GM12865 (cell line): ENCODE results near the gene SULT2A1.
A peak's percentile ranks its signal among the peaks of the same experiment; 100 is the strongest.
"Not testable (repeated sequence)": the region's sequence is repeated elsewhere in the genome, so short reads cannot be mapped to it uniquely, and the experiment has no call there.

Source experiments
- DNase-seq: peaks from one replicate; pipeline ENCODE4 v3.0.0; 2010; ENCODE audit warnings: low read depth
- H3K4me3 ChIP-seq: 2 replicates; pipeline ENCODE4 v1.5.1; 2011; ENCODE audit warnings: mild to moderate bottlenecking, low read depth, low read length, control low read depth
- TF ChIP-seq, protein P1 (sequence below): IDR thresholded peaks from 2 replicates; pipeline ENCODE4 v1.5.1; 2011; ENCODE audit warnings: low read length, control low read depth, low read depth, inconsistent platforms; ENCODE audit not compliant: insufficient read depth; ENCODE audit errors: missing control alignments

The SULT2A1 gene

DNA sequence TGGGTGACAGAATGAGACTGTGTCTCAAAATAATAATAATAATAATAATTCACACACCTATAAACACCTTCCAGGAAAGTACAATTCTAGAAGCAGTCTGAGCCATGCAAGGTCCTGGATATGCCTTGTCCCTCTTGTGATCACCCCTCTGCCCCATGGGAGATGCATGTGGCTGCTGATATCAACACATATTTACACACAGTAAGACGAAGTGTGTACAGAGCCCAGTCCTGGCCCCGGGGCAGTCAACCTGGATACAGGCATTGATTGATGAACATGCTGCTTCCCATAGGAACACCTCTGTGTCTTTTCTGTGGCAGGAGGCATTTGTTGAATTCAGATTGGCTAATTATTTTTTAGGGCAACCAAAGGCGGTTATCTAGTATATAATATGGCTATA, 3.2 kb downstream of the SULT2A1 start:
- TF ChIP-seq, protein P1, sequence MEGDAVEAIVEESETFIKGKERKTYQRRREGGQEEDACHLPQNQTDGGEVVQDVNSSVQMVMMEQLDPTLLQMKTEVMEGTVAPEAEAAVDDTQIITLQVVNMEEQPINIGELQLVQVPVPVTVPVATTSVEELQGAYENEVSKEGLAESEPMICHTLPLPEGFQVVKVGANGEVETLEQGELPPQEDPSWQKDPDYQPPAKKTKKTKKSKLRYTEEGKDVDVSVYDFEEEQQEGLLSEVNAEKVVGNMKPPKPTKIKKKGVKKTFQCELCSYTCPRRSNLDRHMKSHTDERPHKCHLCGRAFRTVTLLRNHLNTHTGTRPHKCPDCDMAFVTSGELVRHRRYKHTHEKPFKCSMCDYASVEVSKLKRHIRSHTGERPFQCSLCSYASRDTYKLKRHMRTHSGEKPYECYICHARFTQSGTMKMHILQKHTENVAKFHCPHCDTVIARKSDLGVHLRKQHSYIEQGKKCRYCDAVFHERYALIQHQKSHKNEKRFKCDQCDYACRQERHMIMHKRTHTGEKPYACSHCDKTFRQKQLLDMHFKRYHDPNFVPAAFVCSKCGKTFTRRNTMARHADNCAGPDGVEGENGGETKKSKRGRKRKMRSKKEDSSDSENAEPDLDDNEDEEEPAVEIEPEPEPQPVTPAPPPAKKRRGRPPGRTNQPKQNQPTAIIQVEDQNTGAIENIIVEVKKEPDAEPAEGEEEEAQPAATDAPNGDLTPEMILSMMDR = no peak
- H3K4me3 ChIP-seq = no peak overlapping the region

DNA sequence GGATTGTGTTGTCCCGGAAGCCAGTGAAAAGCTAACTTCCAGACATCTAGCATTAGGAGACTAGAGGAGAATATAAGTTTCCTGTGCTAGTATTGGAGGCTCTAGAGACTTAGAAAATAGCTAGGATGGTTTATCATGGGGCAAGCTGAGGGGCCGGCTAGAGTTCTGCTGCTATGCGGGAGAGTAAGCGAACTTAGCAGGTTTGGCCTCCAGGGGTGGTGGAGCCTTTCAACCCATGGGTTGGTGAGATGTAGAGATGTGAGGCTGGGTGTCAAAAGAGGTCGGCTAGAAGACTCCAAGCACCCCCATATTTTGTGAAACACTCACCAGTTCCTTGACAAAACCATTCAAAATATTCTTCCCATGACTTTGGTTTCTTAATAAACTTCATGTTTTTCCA, 4.4 kb downstream of the SULT2A1 start:
- no peak for DNase-seq
- no peak overlapping the region for H3K4me3 ChIP-seq
- TF ChIP-seq, protein P1 = no peak

More for the DNA sequence above, 3.2 kb downstream of the SULT2A1 start:
- no peak for DNase-seq

DNA sequence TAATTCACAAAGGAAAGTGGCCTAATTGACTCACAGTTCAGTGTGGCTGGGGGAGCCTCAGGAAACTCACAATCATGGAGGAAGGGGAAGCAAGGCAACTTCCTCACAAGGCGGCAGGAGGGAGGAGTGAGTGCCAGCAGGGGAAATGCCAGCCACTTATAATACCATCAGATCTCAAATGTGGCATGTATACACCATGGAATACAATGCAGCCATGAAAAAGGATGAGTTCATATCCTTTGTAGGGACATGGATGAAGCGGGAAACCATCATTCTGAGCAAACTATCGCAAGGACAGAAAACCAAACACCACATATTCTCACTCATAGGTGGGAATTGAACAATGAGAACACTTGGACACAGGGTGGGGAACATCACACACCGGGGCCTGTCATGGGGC, 6.7 kb downstream of the SULT2A1 start:
- not testable (repeated sequence) for DNase-seq, H3K4me3 ChIP-seq

DNA sequence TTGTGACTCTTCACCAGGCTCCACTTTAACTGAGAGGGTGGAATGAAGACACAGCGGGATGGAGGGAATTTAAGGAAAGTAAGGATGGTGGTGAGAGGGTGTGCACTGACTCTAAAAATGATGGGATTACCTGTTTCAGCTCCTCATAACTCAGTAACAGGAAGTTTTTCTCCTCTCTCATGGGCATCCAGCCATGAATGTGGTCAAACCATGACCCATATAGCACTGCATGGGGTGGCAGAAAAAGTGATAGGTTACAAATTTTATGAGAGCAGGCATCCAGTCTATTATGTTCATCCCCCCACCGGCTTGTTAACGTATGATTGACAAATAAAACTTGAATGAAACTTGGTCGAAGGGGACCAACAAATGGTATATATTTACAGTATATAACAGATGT, 7.2 kb downstream of the SULT2A1 start:
- H3K4me3 ChIP-seq = no peak overlapping the region
- DNase-seq = no peak
- TF ChIP-seq, protein P1 = no peak

DNA sequence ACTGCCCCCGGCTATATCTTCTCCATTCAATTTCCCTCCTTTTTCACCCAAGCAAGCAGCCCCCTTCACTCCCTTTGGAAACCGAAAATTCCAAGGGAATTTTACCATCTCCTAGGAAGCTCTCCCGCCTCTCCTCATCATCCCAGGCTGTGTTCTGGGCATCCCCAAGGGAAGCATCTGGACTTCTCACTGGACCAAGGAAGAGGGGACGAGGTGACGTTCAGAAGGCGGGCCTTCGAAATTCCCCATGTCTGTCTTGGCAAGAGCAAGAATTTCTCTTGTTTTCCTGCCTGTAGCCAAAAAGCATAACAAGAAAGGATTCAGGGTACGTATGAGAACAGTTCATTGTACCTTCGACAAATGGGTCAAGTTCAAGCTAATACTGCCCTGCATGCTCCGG, 20.9 kb downstream of the SULT2A1 start:
- TF ChIP-seq, protein P1 = no peak

DNA sequence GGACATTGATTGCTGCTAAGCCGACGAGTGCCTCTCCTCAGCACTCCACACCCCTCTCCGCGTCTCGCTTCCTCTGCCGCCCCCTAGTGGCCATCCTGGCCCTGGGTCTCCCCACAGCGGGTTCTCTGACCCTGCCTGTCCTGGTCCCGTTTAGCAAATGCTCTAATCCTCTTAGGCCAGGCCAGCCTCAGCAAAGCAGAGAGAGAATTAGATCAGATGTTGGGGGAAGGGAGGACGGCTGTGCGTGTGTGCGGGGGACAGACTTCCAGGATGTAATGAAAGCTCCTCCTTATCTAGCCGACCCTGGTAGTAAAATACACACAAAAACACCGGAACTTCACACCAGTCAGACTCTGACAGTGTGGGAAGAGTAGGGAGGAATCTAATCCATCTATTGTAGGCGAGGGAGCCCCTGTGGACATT, 22.6 kb downstream of the SULT2A1 start:
- peak; percentile 70 for DNase-seq
- TF ChIP-seq, protein P1 = peak; percentile 90
- H3K4me3 ChIP-seq = no peak overlapping the region

More for the DNA sequence above, 20.9 kb downstream of the SULT2A1 start:
- no peak overlapping the region for H3K4me3 ChIP-seq
- no peak for DNase-seq

DNA sequence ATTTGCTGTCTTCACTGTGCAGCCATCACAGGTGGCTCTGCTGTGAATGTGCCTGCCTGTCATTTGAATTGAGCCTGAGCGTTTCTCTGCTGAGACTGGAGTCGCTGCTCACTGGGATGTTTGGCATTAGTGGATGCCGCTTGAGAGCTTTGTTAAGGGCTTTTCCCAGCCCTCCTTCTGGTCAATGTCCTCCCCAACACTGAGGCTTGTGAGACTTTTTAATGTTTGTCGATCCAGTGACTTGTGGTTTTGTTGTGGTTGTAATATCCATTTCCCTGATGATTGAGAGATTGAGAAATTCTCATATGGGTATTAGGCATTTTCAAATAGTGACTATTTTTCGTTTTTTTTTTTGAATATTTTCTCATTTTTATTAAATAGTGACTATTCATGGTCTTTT, 24.5 kb downstream of the SULT2A1 start:
- DNase-seq = no peak
- TF ChIP-seq, protein P1 = no peak
- no peak overlapping the region for H3K4me3 ChIP-seq
